HEK293T (cell line): Measurements from ENCODE around the gene CD80.

Experiments
- ARNT ChIP-seq: fragments of 450-650 bp; IDR thresholded peaks from 2 replicates; pipeline ENCODE4 v1.6.1; 2017; ENCODE audit warnings: mild to moderate bottlenecking
- BHLHE40 ChIP-seq: fragments of 450-650 bp; IDR thresholded peaks from 2 replicates; pipeline ENCODE4 v1.6.1; 2016; ENCODE audit warnings: mild to moderate bottlenecking, moderate library complexity, borderline replicate concordance
- CTBP1 ChIP-seq: fragments of 450-650 bp; IDR thresholded peaks from 2 replicates; pipeline ENCODE4 v1.6.1; 2016; ENCODE audit warnings: borderline replicate concordance
- FOXA1 ChIP-seq: fragments of 450-650 bp; IDR thresholded peaks from 2 replicates; pipeline ENCODE4 v1.6.1; 2016; ENCODE audit warnings: mild to moderate bottlenecking
- FOXM1 ChIP-seq: fragments of 450-650 bp; IDR thresholded peaks from 2 replicates; pipeline ENCODE4 v1.6.1; 2017; ENCODE audit warnings: mild to moderate bottlenecking, borderline replicate concordance
- SP1 ChIP-seq: fragments of 450-650 bp; IDR thresholded peaks from 2 replicates; pipeline ENCODE4 v1.6.1; 2017
- TARDBP ChIP-seq: fragments of 450-650 bp; IDR thresholded peaks from 2 replicates; pipeline ENCODE4 v1.6.1; 2016
- TF ChIP-seq, protein P1 (sequence below): fragments of 450-650 bp; IDR thresholded peaks from 2 replicates; pipeline ENCODE4 v1.6.1; 2016

DNA sequence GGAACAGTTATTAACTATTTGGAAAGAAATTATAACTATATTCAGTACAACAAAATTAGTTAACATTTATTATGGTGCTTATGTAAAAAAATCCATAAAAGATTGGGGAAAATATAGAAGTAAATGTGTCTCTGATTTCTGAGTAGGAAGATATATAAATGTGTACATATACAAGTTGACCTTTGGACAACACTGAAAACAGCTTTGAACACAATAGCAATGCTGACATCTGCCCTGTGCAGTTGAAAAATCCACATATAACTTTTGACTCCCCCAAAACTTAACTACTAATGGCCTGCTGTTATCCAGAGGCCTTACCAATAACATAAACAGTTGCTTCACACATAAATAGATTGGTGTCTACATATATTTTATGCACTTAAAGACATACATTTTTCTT is 48.7 kb downstream of the CD80 start:
- TF ChIP-seq ARNT = no peak
- no peak for TF ChIP-seq TARDBP
- TF ChIP-seq BHLHE40 = no peak
- no peak for TF ChIP-seq FOXM1
- no peak for TF ChIP-seq FOXA1
- TF ChIP-seq, protein P1, sequence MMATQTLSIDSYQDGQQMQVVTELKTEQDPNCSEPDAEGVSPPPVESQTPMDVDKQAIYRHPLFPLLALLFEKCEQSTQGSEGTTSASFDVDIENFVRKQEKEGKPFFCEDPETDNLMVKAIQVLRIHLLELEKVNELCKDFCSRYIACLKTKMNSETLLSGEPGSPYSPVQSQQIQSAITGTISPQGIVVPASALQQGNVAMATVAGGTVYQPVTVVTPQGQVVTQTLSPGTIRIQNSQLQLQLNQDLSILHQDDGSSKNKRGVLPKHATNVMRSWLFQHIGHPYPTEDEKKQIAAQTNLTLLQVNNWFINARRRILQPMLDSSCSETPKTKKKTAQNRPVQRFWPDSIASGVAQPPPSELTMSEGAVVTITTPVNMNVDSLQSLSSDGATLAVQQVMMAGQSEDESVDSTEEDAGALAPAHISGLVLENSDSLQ = no peak
- TF ChIP-seq CTBP1 = no peak
- TF ChIP-seq SP1 = no peak
